Skeletal muscle satellite cell (primary cell): Measurements from ENCODE around the gene EIF4ENIF1.

Source experiments
- H3K27me3 ChIP-seq: 2 replicates; pipeline ENCODE4 v1.7.0; 2013; ENCODE audit warnings: low read length; ENCODE audit not compliant: control insufficient read depth, insufficient read depth
- H3K36me3 ChIP-seq: 2 replicates; pipeline ENCODE4 v1.7.0; 2013; ENCODE audit warnings: mild to moderate bottlenecking, control low read depth, low read length; ENCODE audit not compliant: insufficient read depth
- H3K4me1 ChIP-seq: 2 replicates; pipeline ENCODE4 v1.7.0; 2013; ENCODE audit warnings: low read length; ENCODE audit not compliant: control insufficient read depth, insufficient read depth
- H3K4me2 ChIP-seq: 2 replicates; pipeline ENCODE4 v1.7.0; 2013; ENCODE audit warnings: mild to moderate bottlenecking, low read length
- H3K4me3 ChIP-seq: 2 replicates; pipeline ENCODE4 v1.7.0; 2013; ENCODE audit warnings: low read length
- H3K9ac ChIP-seq: 2 replicates; pipeline ENCODE4 v1.7.0; 2013; ENCODE audit warnings: mild to moderate bottlenecking, low read depth, low read length, moderate library complexity
- H3K9me3 ChIP-seq: replicated peaks from 2 replicates; pipeline ENCODE4 v1.7.0; 2013; ENCODE audit warnings: mild to moderate bottlenecking, control low read depth, low read length

Gene EIF4ENIF1

DNA sequence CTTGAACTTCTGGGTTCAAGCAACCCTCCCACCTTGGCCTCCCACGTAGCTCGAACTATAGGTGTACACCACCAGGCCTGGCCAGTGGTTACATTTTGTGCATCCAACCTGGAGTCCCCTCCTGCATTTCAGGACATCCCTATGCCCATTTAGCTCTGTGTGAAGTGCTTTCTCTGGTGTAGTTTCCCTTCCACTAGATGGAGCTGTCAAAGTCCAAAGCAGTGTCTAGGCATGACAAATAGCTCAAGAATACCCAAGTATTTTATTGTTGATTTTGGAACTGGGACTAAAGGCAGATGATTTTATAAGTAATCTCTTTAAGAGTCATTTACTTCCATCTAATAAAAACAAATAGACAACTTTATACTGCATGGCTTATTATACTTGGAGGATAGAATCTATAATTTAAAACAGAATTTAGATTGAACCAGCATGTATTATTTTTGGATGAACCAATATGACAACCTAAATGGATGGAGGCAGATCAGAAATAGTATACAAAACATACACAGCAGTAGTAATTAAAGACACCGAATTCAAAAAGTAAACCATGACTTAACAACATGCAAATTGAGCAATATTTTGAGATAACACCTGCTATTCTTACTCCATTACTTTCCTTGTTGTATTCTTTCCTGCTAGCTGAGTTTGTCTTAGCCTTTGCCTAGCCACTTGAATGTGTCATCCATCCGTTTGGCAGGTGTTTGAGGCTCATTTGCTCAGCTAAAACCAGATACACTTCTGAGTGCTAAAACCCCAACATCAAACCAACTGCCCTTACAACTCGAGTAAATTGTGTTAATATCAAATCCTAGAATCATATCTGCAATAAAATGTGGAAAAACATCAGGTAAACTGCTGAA is 37.7 kb downstream of the EIF4ENIF1 start:
- H3K36me3 ChIP-seq: peaks cover 39% of the 10 kb centered on the region
- no peak overlapping the region for H3K9ac ChIP-seq
- H3K4me1 ChIP-seq: peaks cover 6% of the 10 kb centered on the region
- no peak overlapping the region for H3K4me3 ChIP-seq
- no peak overlapping the region for H3K4me2 ChIP-seq
- no peaks in the 10 kb centered on the region for H3K27me3 ChIP-seq
- H3K9me3 ChIP-seq: no peaks in the 10 kb centered on the region

- Histone ChIP-seq H3K36me3 (peaks cover 51% of the 10 kb centered on the region), H3K4me2 (no peak overlapping the region), H3K4me3 (no peak overlapping the region), H3K9me3 (no peaks in the 10 kb centered on the region), H3K4me1 (peaks cover 6% of the 10 kb centered on the region), H3K9ac (no peak overlapping the region), H3K27me3 (no peaks in the 10 kb centered on the region)
Measured at GRCh38 chr22:31449506-31449905, 40.1 kb downstream of the EIF4ENIF1 start.

DNA sequence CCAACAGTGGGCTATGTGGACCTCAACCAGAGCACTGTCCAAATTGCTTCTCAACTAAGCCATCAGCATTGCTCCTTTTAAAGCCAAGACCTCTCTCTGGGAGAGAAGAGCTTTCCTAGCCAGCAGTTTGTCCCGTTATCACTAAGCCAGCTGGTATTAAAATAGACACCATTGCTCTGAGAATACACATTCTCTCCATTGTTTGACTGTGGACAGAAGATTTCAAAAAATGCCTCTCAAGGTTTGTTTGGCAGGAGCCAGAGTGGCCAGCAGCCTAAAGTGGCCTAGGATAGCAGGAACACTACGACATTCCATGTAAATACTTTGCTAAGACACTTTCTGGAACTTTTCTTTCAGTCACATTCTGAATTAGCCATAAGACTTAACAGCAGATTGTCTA is 41.3 kb downstream of the EIF4ENIF1 start:
- Histone ChIP-seq H3K36me3 (peaks cover 51% of the 10 kb centered on the region), H3K4me1 (peaks cover 6% of the 10 kb centered on the region), H3K9ac (no peak overlapping the region), H3K4me2 (no peak overlapping the region), H3K4me3 (no peak overlapping the region), H3K27me3 (no peaks in the 10 kb centered on the region), H3K9me3 (no peaks in the 10 kb centered on the region)

- Histone ChIP-seq H3K4me1 (peaks cover 5% of the 10 kb centered on the region), H3K27me3 (no peaks in the 10 kb centered on the region), H3K9ac (no peak overlapping the region), H3K9me3 (no peaks in the 10 kb centered on the region), H3K4me2 (no peak overlapping the region), H3K4me3 (no peak overlapping the region), H3K36me3 (peaks cover 59% of the 10 kb centered on the region)
Measured at GRCh38 chr22:31447337-31447736, 42.3 kb downstream of the EIF4ENIF1 start.

- no peak overlapping the region for H3K9ac ChIP-seq
- H3K4me1 ChIP-seq: no peaks in the 10 kb centered on the region
- no peaks in the 10 kb centered on the region for H3K9me3 ChIP-seq
- no peak overlapping the region for H3K4me3 ChIP-seq
- no peaks in the 10 kb centered on the region for H3K27me3 ChIP-seq
- H3K36me3 ChIP-seq: peaks cover 65% of the 10 kb centered on the region
- no peak overlapping the region for H3K4me2 ChIP-seq
Measured at GRCh38 chr22:31446767-31447166, 42.9 kb downstream of the EIF4ENIF1 start.

DNA sequence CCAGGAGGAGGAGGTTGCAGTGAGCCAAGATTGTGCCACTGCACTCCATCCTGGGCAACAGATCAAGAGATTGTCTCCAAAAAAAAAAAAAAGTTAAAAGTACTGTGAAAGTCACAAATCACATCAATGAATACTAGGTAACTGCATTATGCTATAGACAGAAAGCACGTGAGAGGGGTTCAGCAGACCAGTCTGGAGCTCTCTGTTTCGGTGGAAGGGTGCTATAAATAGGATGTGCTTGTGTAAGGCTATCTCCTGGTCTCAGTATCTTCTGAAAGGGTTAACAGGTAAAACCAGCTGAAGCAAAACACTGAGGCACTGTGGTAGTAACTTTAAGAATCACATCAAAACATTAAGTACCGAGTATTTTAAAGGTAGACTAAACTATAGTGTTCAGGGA is 43.4 kb downstream of the EIF4ENIF1 start:
- Histone ChIP-seq H3K27me3 (no peaks in the 10 kb centered on the region), H3K4me3 (no peak overlapping the region), H3K4me1 (no peaks in the 10 kb centered on the region), H3K9ac (no peak overlapping the region), H3K36me3 (peaks cover 68% of the 10 kb centered on the region), H3K9me3 (no peaks in the 10 kb centered on the region), H3K4me2 (no peak overlapping the region)

- H3K36me3 ChIP-seq: peaks cover 70% of the 10 kb centered on the region
Measured at GRCh38 chr22:31445642-31446041, 44.0 kb downstream of the EIF4ENIF1 start.

DNA sequence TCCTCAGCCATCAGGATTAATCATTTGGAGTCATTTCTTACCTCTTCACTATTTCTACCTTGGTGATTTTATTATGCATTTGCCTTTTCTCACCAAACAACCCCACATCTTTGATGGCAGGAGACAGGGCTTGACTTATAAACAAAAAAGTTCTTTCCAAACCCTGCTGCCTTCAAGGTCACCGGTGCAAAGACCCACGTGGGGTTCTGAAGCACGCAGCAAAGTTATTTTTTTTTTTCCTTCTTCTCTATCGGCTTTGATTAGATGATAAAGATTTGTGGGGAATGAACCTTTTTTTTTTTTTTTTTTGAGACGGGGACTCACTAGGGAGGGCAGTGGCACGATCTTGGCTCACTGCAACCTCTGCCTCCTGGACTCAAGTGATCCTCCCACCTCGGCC is 46.1 kb downstream of the EIF4ENIF1 start:
- Histone ChIP-seq H3K9ac (no peak overlapping the region), H3K4me1 (no peaks in the 10 kb centered on the region), H3K36me3 (peaks cover 86% of the 10 kb centered on the region), H3K4me3 (no peak overlapping the region), H3K9me3 (no peaks in the 10 kb centered on the region), H3K4me2 (no peak overlapping the region), H3K27me3 (no peaks in the 10 kb centered on the region)

More at GRCh38 chr22:31445642-31446041, 44.0 kb downstream of the EIF4ENIF1 start:
- H3K27me3 ChIP-seq: no peaks in the 10 kb centered on the region
- H3K4me2 ChIP-seq: no peak overlapping the region
- no peak overlapping the region for H3K9ac ChIP-seq
- no peak overlapping the region for H3K4me3 ChIP-seq
- no peaks in the 10 kb centered on the region for H3K9me3 ChIP-seq
- H3K4me1 ChIP-seq: no peaks in the 10 kb centered on the region

DNA sequence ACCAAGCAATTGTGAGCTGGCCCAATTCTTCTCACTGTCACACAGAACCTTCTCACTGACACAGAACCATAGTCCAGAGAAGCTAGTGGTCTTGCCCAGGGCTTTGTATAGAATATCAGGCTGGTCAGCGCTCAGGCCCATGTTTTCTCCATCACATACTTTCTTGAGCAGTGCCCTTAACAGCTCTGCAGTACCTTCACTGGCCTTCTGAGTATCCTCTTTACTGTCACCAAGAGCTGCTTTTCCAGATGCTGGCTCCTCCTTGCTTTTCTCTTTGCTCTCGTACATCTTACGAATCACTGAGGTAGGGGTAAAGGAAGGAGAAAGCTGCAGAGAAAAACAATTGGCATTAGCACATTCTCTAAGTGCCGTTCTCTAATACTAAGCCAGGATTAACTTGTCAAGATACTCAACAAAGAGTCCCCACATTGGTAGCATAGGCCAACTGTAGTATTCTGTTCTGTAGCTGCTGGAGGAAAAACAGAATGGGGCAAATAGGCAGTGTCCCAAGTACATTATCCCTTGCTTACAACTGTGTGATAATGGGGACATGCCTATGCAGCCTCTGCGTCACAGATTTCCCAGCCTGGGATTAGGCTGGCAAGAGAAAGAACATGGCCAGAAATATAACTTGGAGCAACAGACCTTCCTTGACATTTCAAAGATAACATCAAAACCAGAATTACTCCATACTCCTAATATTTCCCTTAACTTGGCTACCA is 46.7 kb downstream of the EIF4ENIF1 start:
- H3K9ac ChIP-seq: no peak overlapping the region

GRCh38 chr22:31441652-31442051 is 48.0 kb downstream of the EIF4ENIF1 start:
- no peaks in the 10 kb centered on the region for H3K4me1 ChIP-seq
- no peaks in the 10 kb centered on the region for H3K27me3 ChIP-seq
- H3K4me2 ChIP-seq: no peak overlapping the region
- H3K9ac ChIP-seq: no peak overlapping the region
- peaks cover 85% of the 10 kb centered on the region for H3K36me3 ChIP-seq
- H3K9me3 ChIP-seq: no peaks in the 10 kb centered on the region
- H3K4me3 ChIP-seq: no peak overlapping the region

More for the DNA sequence above, 46.7 kb downstream of the EIF4ENIF1 start:
- Histone ChIP-seq H3K9me3 (no peaks in the 10 kb centered on the region), H3K27me3 (no peaks in the 10 kb centered on the region), H3K36me3 (peaks cover 86% of the 10 kb centered on the region), H3K4me3 (no peak overlapping the region), H3K4me2 (no peak overlapping the region), H3K4me1 (no peaks in the 10 kb centered on the region)

- Histone ChIP-seq H3K9ac (no peak overlapping the region), H3K27me3 (no peaks in the 10 kb centered on the region), H3K4me2 (no peak overlapping the region), H3K4me1 (no peaks in the 10 kb centered on the region), H3K4me3 (no peak overlapping the region), H3K36me3 (peaks cover 88% of the 10 kb centered on the region), H3K9me3 (no peaks in the 10 kb centered on the region)
Measured at GRCh38 chr22:31440681-31441080, 49.0 kb downstream of the EIF4ENIF1 start.
